IMR-90 (cell line): Measurements from ENCODE around the gene KAT2B. TPM values are rescaled to one million over a fixed set of nuclear protein-coding genes. Genes with fewer than 3 reads are reported as not detected.

ENCODE experiments used
- ATAC-seq: fragments of 200-7000 bp; cut with Tn5 transposase; 2 replicates; pipeline ENCODE4 v1.9.1; 2020; ENCODE audit warnings: low read depth, mild to moderate bottlenecking, moderate library complexity
- BruUV-seq: library from RNA; stranded (reverse); fragments of 400-500 nt; replicated peaks from 2 replicates; lab custom pipeline; 2021; lab: Mats Ljungman, UMichigan
- CTCF ChIA-PET: fragments of 300-600 bp; formaldehyde crosslinking; extraction: SDS; loops from one replicate; lab custom pipeline; 2021; ENCODE audit warnings: antibody characterized with exemption; lab: Yijun Ruan, JAX
- POLR2A ChIA-PET: fragments of 300-600 bp; sonication (Branson Sonifier 250); formaldehyde crosslinking; loops from one replicate; lab custom pipeline; 2022; ENCODE audit warnings: antibody characterized with exemption; ENCODE audit not compliant: unreplicated experiment; lab: Charles Lee
- DNase-seq: peaks from one replicate; pipeline ENCODE4 v3.0.0; 2013
- H2AFZ ChIP-seq: replicated peaks from 2 replicates; pipeline ENCODE3; 2013; ENCODE audit warnings: low read length, mild to moderate bottlenecking; ENCODE audit not compliant: poor library complexity
- H2AK5ac ChIP-seq: 2 replicates; pipeline ENCODE4 v1.6.1; 2013; ENCODE audit warnings: low read depth, low read length, inconsistent platforms
- H2AK9ac ChIP-seq: replicated peaks from 2 replicates; pipeline ENCODE3; 2013; ENCODE audit warnings: mild to moderate bottlenecking, low read depth, low read length, moderate library complexity; ENCODE audit not compliant: poor library complexity
- H2BK120ac ChIP-seq: 2 replicates; pipeline ENCODE4 v1.6.1; 2013; ENCODE audit warnings: low read depth, low read length, inconsistent platforms
- H2BK15ac ChIP-seq: 3 replicates; pipeline ENCODE4 v1.6.1; 2013; ENCODE audit warnings: low read depth, low read length, inconsistent platforms
- H2BK20ac ChIP-seq: 2 replicates; pipeline ENCODE4 v1.6.1; 2013; ENCODE audit warnings: low read depth, mild to moderate bottlenecking, inconsistent platforms, low read length, moderate library complexity
- H2BK5ac ChIP-seq: 2 replicates; pipeline ENCODE4 v1.6.1; 2013; ENCODE audit warnings: mild to moderate bottlenecking, low read depth, low read length, inconsistent platforms; ENCODE audit not compliant: poor library complexity, severe bottlenecking
- H3K14ac ChIP-seq: replicated peaks from 2 replicates; pipeline ENCODE4 v1.6.1; 2013; ENCODE audit warnings: low read depth, low read length, inconsistent platforms
- H3K18ac ChIP-seq: 2 replicates; pipeline ENCODE4 v1.6.1; 2013; ENCODE audit warnings: low read depth, low read length, control low read depth
- H3K23ac ChIP-seq: 2 replicates; pipeline ENCODE4 v1.6.1; 2013; ENCODE audit warnings: low read depth, low read length, inconsistent platforms
- H3K27ac ChIP-seq: 2 replicates; pipeline ENCODE4 v1.5.1; 2013; ENCODE audit warnings: mild to moderate bottlenecking, control low read depth, low read length; ENCODE audit not compliant: insufficient read depth
- H3K27me3 ChIP-seq: 2 replicates; pipeline ENCODE4 v1.6.1; 2013; ENCODE audit warnings: low read length; ENCODE audit not compliant: control insufficient read depth, insufficient read depth
- H3K36me3 ChIP-seq: 2 replicates; pipeline ENCODE4 v1.6.1; 2013; ENCODE audit warnings: low read length, mixed read lengths; ENCODE audit not compliant: control insufficient read depth, insufficient read depth
- H3K4ac ChIP-seq: 2 replicates; pipeline ENCODE4 v1.6.1; 2013; ENCODE audit warnings: low read depth, low read length, inconsistent platforms
- H3K4me1 ChIP-seq: 2 replicates; pipeline ENCODE4 v1.6.1; 2013; ENCODE audit warnings: low read length, mixed read lengths; ENCODE audit not compliant: control insufficient read depth, insufficient read depth
- H3K4me2 ChIP-seq: 2 replicates; pipeline ENCODE4 v1.6.1; 2013; ENCODE audit warnings: low read depth, mild to moderate bottlenecking, control low read depth, low read length, moderate library complexity
- H3K4me3 ChIP-seq: 2 replicates; pipeline ENCODE4 v1.5.1; 2013; ENCODE audit warnings: low read depth, mild to moderate bottlenecking, control low read depth, low read length, moderate library complexity; ENCODE audit not compliant: insufficient read depth
- H3K56ac ChIP-seq: 2 replicates; pipeline ENCODE4 v1.6.1; 2013; ENCODE audit warnings: low read length, inconsistent platforms; ENCODE audit not compliant: insufficient read depth; ENCODE audit errors: extremely low read depth
- H3K79me1 ChIP-seq, 2 experiments: 2 replicates each; pipeline ENCODE4 v1.6.1; 2013; ENCODE audit warnings: low read length in 2 of 2, inconsistent platforms in 1 of 2, low read depth in 1 of 2
- H3K9ac ChIP-seq: 2 replicates; pipeline ENCODE4 v1.6.1; 2013; ENCODE audit warnings: low read depth, low read length, control low read depth
- H3K9me1 ChIP-seq: 2 replicates; pipeline ENCODE4 v1.6.1; 2013; ENCODE audit warnings: low read length, inconsistent platforms; ENCODE audit not compliant: insufficient read depth
- H3K9me3 ChIP-seq: 2 replicates; pipeline ENCODE4 v1.6.1; 2013; ENCODE audit warnings: low read length; ENCODE audit not compliant: control insufficient read depth, insufficient read depth
- H4K20me1 ChIP-seq: 2 replicates; pipeline ENCODE4 v1.6.1; 2013; ENCODE audit warnings: low read length, inconsistent platforms; ENCODE audit not compliant: insufficient read depth
- H4K5ac ChIP-seq: 2 replicates; pipeline ENCODE4 v1.6.1; 2013; ENCODE audit warnings: mild to moderate bottlenecking, low read depth, low read length, control low read depth
- H4K8ac ChIP-seq, 2 experiments: 2 replicates each; pipeline ENCODE4 v1.6.1; 2013; ENCODE audit warnings: low read depth in 2 of 2, low read length in 2 of 2, control low read depth in 1 of 2, inconsistent platforms in 1 of 2
- H4K91ac ChIP-seq: 2 replicates; pipeline ENCODE4 v1.6.1; 2013; ENCODE audit warnings: low read depth, low read length, inconsistent platforms; ENCODE audit not compliant: insufficient read depth
- CEBPB ChIP-seq: IDR thresholded peaks from 2 replicates; pipeline ENCODE4 v1.6.1; 2012; ENCODE audit warnings: low read depth, low read length, improper control_type of control experiment
- CHD1 ChIP-seq: IDR thresholded peaks from 2 replicates; pipeline ENCODE4 v1.6.1; 2012; ENCODE audit warnings: low read depth, low read length, improper control_type of control experiment
- MAFK ChIP-seq: IDR thresholded peaks from 2 replicates; pipeline ENCODE4 v1.6.1; 2012; ENCODE audit warnings: low read depth, low read length, improper control_type of control experiment
- RAD21 ChIP-seq: IDR thresholded peaks from 2 replicates; pipeline ENCODE4 v1.6.1; 2012; ENCODE audit warnings: low read length, improper control_type of control experiment
- RCOR1 ChIP-seq: IDR thresholded peaks from 2 replicates; pipeline ENCODE4 v1.6.1; 2012; ENCODE audit warnings: mild to moderate bottlenecking, low read length, improper control_type of control experiment; ENCODE audit not compliant: insufficient replicate concordance
- SMC3 ChIP-seq: fragments of 150-350 bp; IDR thresholded peaks from 2 replicates; pipeline ENCODE4 v1.6.1; 2016; ENCODE audit warnings: low read depth, mild to moderate bottlenecking, antibody characterized with exemption, low read length, moderate library complexity
- WGBS, 2 experiments: methylation state at CpG; one replicate each; pipeline versions ENCODE4 v1.1.5 to v1.1.7; 2013; ENCODE audit warnings: missing lambda C conversion rate in 2 of 2; ENCODE audit not compliant: insufficient read length in 1 of 2; ENCODE audit errors: extremely low coverage in 2 of 2; 5-methylcytosine and 5-hydroxymethylcytosine counted together
- dilution Hi-C: fragments of 300-500 bp; cut with HindIII; formaldehyde crosslinking; loops from one replicate; pipeline ENCODE4 v1.14.3; 2018; ENCODE audit warnings: low sequenced_read_pairs; ENCODE audit not compliant: unreplicated experiment
- in situ Hi-C: fragments of 300-500 bp; cut with MboI; formaldehyde crosslinking; loops from 3 replicates; pipeline ENCODE4 v1.14.3; 2019; ENCODE audit warnings: low sequenced_read_pairs, inconsistent platforms, mixed read lengths
- intact Hi-C: fragments of 100-400 bp; cut with micrococcal nuclease; formaldehyde crosslinking; loops from 2 replicates; pipeline ENCODE4 v1.10.0; 2022
- polyA plus RNA-seq, 3 experiments: library from polyadenylated mRNA; depleted of rRNA; stranded (reverse); fragments of >200 nt; gene quantifications; 2 replicates each; pipeline ENCODE4 v1.2.3, GENCODE V29; 2012; ENCODE audit warnings: low replicate concordance in 1 of 3
- total RNA-seq: library from RNA; depleted of rRNA; stranded (reverse); fragments of >200 nt; gene quantifications from 2 replicates; pipeline ENCODE4 v1.2.3, GENCODE V29; 2012
- TF ChIP-seq, protein P1 (sequence below): fragments of 150-350 bp; IDR thresholded peaks from 2 replicates; pipeline ENCODE4 v1.6.1; 2017; ENCODE audit warnings: mild to moderate bottlenecking, antibody characterized with exemption, low read length, low read depth

The KAT2B gene
- total and polyA plus RNA-seq, 2 of the 4 experiments (the other 2 are of a cell fraction) = 2.0 to 2.2 TPM

DNA sequence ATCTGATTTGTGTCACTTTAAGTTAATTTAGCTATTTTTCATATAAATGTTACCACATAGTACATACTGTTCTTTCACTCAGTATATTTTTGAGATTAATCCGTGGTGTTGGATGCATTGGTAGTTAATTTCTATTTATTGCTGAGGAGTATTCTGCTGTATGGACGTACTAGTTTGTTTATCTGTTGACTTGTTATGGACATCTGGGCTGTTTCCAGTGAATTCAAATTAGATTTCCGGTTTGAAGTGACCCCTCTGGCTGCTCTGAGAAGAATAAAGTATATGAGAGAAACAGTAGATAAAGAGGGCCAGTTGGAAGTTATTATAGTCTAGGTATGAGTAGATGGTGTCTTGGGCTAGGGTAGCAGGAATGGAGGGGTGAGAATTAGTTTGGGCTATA, 15.6 kb downstream of the KAT2B start:
- Histone ChIP-seq H2BK20ac (no peak overlapping the region), H3K9ac (no peak overlapping the region), H3K18ac (no peak overlapping the region), H2BK15ac (no peak overlapping the region), H3K27me3 (no peaks in the 10 kb centered on the region), H4K8ac (no peak overlapping the region), H3K14ac (no peak overlapping the region), H3K4ac (no peak overlapping the region), H2AK5ac (no peak overlapping the region), H3K79me1 (peaks cover 0 to 5% of the 10 kb centered on the region in 2 experiments; a peak in 2 of 4 replicates), H3K9me3 (no peaks in the 10 kb centered on the region), H3K23ac (no peak overlapping the region), H2BK5ac (no peak overlapping the region), H2AFZ (no peak overlapping the region), H3K36me3 (no peaks in the 10 kb centered on the region), H2AK9ac (no peak overlapping the region), H3K4me1 (peaks cover 14% of the 10 kb centered on the region; the same call in 1 of the 2 replicates), H4K20me1 (no peaks in the 10 kb centered on the region), H3K4me3 (no peak overlapping the region), H2BK120ac (no peak overlapping the region), H3K9me1 (peaks cover 4% of the 10 kb centered on the region), H3K27ac (no peak overlapping the region), H3K4me2 (no peak overlapping the region), H3K56ac (no peak overlapping the region), H4K5ac (no peak overlapping the region), H4K91ac (no peak overlapping the region)
- in situ Hi-C loops (no loop called here), intact Hi-C loops (no loop called here), dilution Hi-C loops (no loop called here)
- TF ChIP-seq SMC3 (no peak), RAD21 (no peak), CEBPB (no peak), CHD1 (no peak), MAFK (no peak), RCOR1 (no peak)
- TF ChIP-seq, protein P1, sequence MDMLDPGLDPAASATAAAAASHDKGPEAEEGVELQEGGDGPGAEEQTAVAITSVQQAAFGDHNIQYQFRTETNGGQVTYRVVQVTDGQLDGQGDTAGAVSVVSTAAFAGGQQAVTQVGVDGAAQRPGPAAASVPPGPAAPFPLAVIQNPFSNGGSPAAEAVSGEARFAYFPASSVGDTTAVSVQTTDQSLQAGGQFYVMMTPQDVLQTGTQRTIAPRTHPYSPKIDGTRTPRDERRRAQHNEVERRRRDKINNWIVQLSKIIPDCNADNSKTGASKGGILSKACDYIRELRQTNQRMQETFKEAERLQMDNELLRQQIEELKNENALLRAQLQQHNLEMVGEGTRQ = no peak
- ChIA-PET POLR2A (no interaction called here), CTCF (no interaction called here)
- no peak for ATAC-seq
- BruUV-seq = no TSS peak
- no peak for DNase-seq
- WGBS, 2 experiments = no CpG with 5 or more reads among the region's 3 CpGs
